Esophagus muscularis mucosa (tissue), 4 donors: Measurements from ENCODE around the gene TENT5C. TPM values are rescaled to one million over a fixed set of nuclear protein-coding genes. Genes with fewer than 3 reads are reported as not detected.

Experiments
- DNase-seq: peaks from one replicate; pipeline ENCODE4 v3.0.0-alpha.2; 2017; ENCODE audit errors: extremely low spot score
- H3K27ac ChIP-seq, 4 donors: fragments of 200-600 bp; sonication (generic); replicated peaks in 1 of 4; 1 replicate in 3 of 4; 2 replicates in 1 of 4; pipeline ENCODE4 v1.5.1; 2016 to 2019; ENCODE audit warnings: mild to moderate bottlenecking in 1 of 4
- H3K27me3 ChIP-seq, 4 donors: fragments of 200-600 bp; sonication (generic); one replicate each; pipeline versions ENCODE4 v1.5.1 to v1.6.0; 2016 to 2019
- H3K36me3 ChIP-seq, 4 donors: fragments of 200-600 bp; sonication (generic); one replicate each; pipeline ENCODE4 v1.5.1; 2016 to 2019
- H3K4me1 ChIP-seq, 4 donors: fragments of 200-600 bp; sonication (generic); one replicate each; pipeline ENCODE4 v1.5.1; 2016 to 2019
- H3K4me3 ChIP-seq, 4 donors: fragments of 200-600 bp; sonication (generic); 1 replicate in 2 of 4; 2 replicates in 2 of 4; pipeline ENCODE4 v1.5.1; 2016 to 2019; ENCODE audit warnings: mild to moderate bottlenecking in 4 of 4, moderate library complexity in 1 of 4
- H3K9me3 ChIP-seq, 4 donors: fragments of 200-600 bp; sonication (generic); 1 replicate in 3 of 4; 2 replicates in 1 of 4; pipeline ENCODE4 v1.5.1; 2016 to 2019
- CTCF ChIP-seq, 3 experiments: fragments of 200-600 bp in 2 of 3; fragments of 450-650 bp in 1 of 3; sonication (generic) in 2 of 3; IDR thresholded peaks; one replicate each; pipeline ENCODE4 v1.5.1; 2017 to 2019; ENCODE audit warnings: antibody characterized with exemption in 3 of 3, mild to moderate bottlenecking in 2 of 3, moderate library complexity in 1 of 3
- EP300 ChIP-seq: sonication (generic); formaldehyde crosslinking; IDR thresholded peaks from one replicate; pipeline ENCODE4 v1.6.1; 2017; ENCODE audit warnings: antibody characterized with exemption
- POLR2A ChIP-seq: fragments of 450-650 bp; IDR thresholded peaks from one replicate; pipeline ENCODE4 v1.6.1; 2017; ENCODE audit warnings: antibody characterized with exemption, moderate library complexity, mild to moderate bottlenecking, low read depth
- POLR2AphosphoS5 ChIP-seq, 2 donors: sonication (generic); formaldehyde crosslinking; IDR thresholded peaks; one replicate each; pipeline ENCODE4 v1.6.1; 2017; ENCODE audit warnings: antibody characterized with exemption in 2 of 2
- WGBS: methylation state at CpG from one replicate; pipeline ENCODE4 v1.1.5; 2018; 5-methylcytosine and 5-hydroxymethylcytosine counted together
- intact Hi-C: fragments of 100-400 bp; cut with DNase I; formaldehyde crosslinking; loops from one replicate; pipeline ENCODE4 v1.15.1; 2023
- total RNA-seq, 4 donors: library from RNA; depleted of rRNA; stranded (reverse); fragments of >200 nt; gene quantifications; one replicate each; pipeline versions ENCODE4 v1.1.0 to v1.2.1, GENCODE V29; 2016

TENT5C gene
- total RNA-seq, 4 donors from 2014 or later: 0.92 to 6.8 (median 2.5) TPM

DNA sequence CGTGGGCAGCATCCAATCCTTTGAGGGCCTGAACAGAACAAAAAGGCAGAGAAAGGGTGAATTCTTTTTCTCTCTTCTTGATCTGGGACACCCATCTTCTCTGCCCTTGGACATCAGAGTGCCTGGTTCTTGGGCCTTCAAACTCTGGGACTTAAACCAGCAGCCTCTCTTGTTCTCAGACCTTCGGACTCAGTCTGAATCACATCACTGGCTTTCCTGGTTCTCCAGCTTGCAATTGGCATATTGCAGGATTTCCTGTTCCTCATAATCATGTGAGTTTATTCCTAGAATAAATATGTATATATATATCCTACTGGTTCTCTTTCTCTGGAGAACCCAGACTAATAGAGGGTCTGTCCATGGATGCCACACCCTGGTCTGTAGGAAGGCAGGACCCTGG is 16.3 kb upstream of the TENT5C start:
- no peak for TF ChIP-seq POLR2A
- Histone ChIP-seq H3K36me3 (no peaks in the 10 kb centered on the region), H3K4me3 (no peak overlapping the region), H3K27me3 (no peaks in the 10 kb centered on the region), H3K27ac (no peak overlapping the region), H3K4me1 (no peaks in the 10 kb centered on the region), H3K9me3 (no peaks in the 10 kb centered on the region)
- no peak for DNase-seq
- intact Hi-C loops: no loop called here
- 80% methylated on average over 2 of the region's 2 CpGs for WGBS

DNA sequence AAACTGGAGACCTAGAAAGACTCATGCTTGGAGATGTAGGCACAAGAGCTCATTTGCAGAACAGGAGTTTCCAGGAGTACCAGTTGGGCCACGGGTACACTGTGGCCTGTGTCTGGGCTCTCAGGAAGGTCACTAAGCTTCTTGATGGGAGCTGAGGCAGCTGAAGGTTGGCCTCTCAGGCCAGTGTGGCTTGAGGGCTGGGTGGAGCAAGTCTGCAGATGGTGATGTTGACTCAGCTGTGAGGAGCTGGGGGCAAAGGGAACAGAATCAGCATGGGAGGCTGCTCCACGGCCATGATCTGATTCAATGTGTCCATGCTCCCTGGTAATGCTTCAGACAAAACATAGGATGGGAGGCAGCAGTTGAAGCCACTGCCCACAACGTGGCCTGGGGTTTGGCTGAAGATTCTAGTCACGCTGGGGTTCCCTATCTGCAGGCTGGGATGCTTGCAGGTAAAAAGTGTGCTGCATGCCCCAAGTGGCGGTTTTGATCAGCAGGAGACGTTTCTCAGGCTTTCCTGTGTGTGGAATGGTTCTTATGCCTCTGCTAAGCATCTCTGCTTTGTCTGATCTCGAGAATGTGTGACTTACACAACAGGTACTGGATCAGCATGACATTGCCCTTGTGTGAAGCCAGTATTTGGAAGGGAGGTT is 15.4 kb upstream of the TENT5C start:
- Histone ChIP-seq H3K27me3 (no peaks in the 10 kb centered on the region), H3K4me3 (no peak overlapping the region), H3K36me3 (no peaks in the 10 kb centered on the region), H3K4me1 (no peaks in the 10 kb centered on the region), H3K27ac (no peak overlapping the region), H3K9me3 (no peaks in the 10 kb centered on the region)
- no peak for TF ChIP-seq POLR2AphosphoS5 (IDR thresholded peaks at IDR 0.05)
- TF ChIP-seq POLR2A: no peak
- no peak for TF ChIP-seq CTCF (IDR thresholded peaks at IDR 0.05)
- TF ChIP-seq EP300: no peak
- intact Hi-C loops: no loop called here
- no peak for DNase-seq
- WGBS: 54% methylated on average over 6 of the region's 7 CpGs

DNA sequence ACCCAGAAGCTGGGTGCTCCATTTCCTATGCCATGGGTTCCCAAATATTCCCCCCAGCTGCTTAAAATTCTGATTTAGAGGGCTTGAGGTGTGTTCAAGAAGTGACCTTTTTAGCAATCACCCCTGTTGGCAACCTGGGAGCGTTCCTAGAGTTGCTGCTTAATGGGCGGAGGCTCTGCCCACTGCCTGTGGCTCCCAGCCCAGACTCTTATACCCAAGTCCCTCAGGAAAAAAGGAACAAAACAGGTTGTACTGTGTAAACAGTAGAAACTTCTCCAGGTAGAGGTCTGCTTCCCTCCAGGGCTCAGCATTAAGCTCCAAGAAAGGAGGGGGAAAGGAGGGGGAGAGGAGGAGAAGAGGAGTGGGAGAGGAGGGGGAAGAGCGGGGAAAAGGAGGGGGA is 14.6 kb upstream of the TENT5C start:
- no peak overlapping the region for H3K27ac ChIP-seq
- no peaks in the 10 kb centered on the region for H3K36me3 ChIP-seq
- H3K27me3 ChIP-seq: no peaks in the 10 kb centered on the region
- no peak for TF ChIP-seq EP300
- no peak for TF ChIP-seq POLR2A
- TF ChIP-seq CTCF (IDR thresholded peaks at IDR 0.05): no peak
- no peak for TF ChIP-seq POLR2AphosphoS5 (IDR thresholded peaks at IDR 0.05)
- intact Hi-C loops: no loop called here
- H3K4me1 ChIP-seq: no peaks in the 10 kb centered on the region
- no peaks in the 10 kb centered on the region for H3K9me3 ChIP-seq
- H3K4me3 ChIP-seq: no peak overlapping the region
- WGBS: 100% methylated on average over 2 of the region's 3 CpGs
- DNase-seq: no peak

DNA sequence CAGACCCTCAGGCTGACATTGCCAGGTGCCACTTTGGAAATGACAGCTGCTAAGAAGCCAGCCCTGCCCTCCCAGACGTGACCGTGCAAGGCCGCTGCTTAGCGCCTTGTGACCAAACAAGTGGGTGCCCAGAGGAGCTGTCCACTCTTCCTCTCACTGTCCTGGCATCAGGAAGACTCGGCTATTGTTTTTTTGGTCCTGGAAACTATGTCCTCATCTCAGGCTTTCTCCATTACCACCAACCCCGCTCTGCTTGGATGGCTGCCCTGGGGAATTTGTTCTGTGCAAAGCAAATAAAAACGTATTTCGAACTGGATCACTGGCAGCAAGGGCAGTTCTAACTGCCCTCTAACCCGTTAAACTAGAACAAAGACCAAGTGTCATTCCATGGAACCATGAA is 13.7 kb upstream of the TENT5C start:
- DNase-seq: no peak
- intact Hi-C loops: no loop called here
- no peak for TF ChIP-seq POLR2A
- no peak for TF ChIP-seq CTCF (IDR thresholded peaks at IDR 0.05)
- no peak for TF ChIP-seq POLR2AphosphoS5 (IDR thresholded peaks at IDR 0.05)
- TF ChIP-seq EP300: no peak

DNA sequence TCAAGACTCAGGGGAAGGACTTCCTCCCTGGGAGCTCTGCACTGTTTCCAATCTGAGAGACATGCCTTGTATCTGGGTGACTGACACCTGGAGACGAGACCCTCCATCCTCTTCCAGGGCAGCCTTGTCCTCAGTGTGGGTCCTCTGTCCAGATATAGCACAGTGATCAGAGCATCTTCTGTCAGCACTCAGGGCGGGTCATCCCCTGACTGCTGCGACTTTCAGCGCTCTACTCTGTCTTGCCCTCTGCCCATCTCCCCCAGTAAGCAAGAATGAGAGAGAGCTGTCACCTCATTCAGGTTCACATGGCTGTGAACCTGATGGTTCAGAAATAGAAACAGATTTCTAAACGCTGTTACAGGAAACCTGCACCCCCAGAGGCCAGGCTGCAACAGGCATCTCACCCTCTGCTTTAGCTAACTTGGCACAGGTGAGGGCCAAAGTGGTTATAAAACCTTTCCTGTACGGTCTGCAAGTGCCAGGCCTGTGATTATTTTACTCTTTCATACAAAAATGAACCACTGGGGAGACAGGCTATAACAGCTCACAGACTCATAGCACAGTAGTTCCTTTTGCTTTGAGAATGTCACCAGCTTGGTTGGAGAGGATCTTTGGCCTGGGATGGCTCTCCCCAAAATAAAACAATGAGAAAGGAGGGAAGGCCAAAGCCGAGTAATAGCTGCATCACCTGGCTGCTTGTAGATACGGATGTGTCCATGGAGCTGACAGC is 11.4 kb upstream of the TENT5C start:
- DNase-seq: no peak
- Histone ChIP-seq H3K36me3 (no peaks in the 10 kb centered on the region), H3K27me3 (no peaks in the 10 kb centered on the region), H3K27ac (no peak overlapping the region), H3K4me3 (no peak overlapping the region), H3K4me1 (no peaks in the 10 kb centered on the region), H3K9me3 (no peaks in the 10 kb centered on the region)
- TF ChIP-seq POLR2AphosphoS5 (IDR thresholded peaks at IDR 0.05): no peak
- TF ChIP-seq CTCF (IDR thresholded peaks at IDR 0.05): no peak
- 80% methylated on average over 8 of the region's 8 CpGs for WGBS
- intact Hi-C loops: no loop called here

More for the DNA sequence above, 13.7 kb upstream of the TENT5C start:
- Histone ChIP-seq H3K36me3 (no peaks in the 10 kb centered on the region), H3K27me3 (no peaks in the 10 kb centered on the region), H3K4me3 (no peak overlapping the region), H3K4me1 (no peaks in the 10 kb centered on the region), H3K27ac (no peak overlapping the region), H3K9me3 (no peaks in the 10 kb centered on the region)
- 77% methylated on average over 9 of the region's 9 CpGs for WGBS
